Body of pancreas (tissue), 4 donors: ENCODE results near the gene THOC5. TPM values are rescaled to one million over a fixed set of nuclear protein-coding genes. Genes with fewer than 3 reads are reported as not detected.
A peak's percentile ranks its signal among the peaks of the same experiment; 100 is the strongest.
"Not testable (repeated sequence)": the region's sequence is repeated elsewhere in the genome, so short reads cannot be mapped to it uniquely, and the experiment has no call there.

Experiments used
- ATAC-seq: fragments of 150-250 bp; one replicate; pipeline ENCODE4 v1.9.1; 2016
- DNase-seq, 4 donors: peaks; one replicate each; pipeline ENCODE4 v3.0.0-alpha.2; 2019
- H3K27ac ChIP-seq, 4 donors: fragments of 200-600 bp; sonication (generic); 1 replicate in 3 of 4; 2 replicates in 1 of 4; pipeline versions ENCODE4 v1.5.1 to v1.6.1; 2016 to 2019; ENCODE audit warnings: mild to moderate bottlenecking in 1 of 4, mixed read lengths in 1 of 4, moderate library complexity in 1 of 4
- H3K27me3 ChIP-seq, 2 donors: fragments of 200-600 bp; sonication (generic); one replicate each; pipeline ENCODE4 v1.6.0; 2016; ENCODE audit warnings: mild to moderate bottlenecking in 1 of 2
- H3K36me3 ChIP-seq, 2 donors: fragments of 200-600 bp; sonication (generic); replicated peaks in 1 of 2; 2 replicates each; pipeline ENCODE4 v1.5.1; 2016; ENCODE audit warnings: low read depth in 2 of 2; ENCODE audit not compliant: insufficient read depth in 1 of 2
- H3K4me1 ChIP-seq: fragments of 200-600 bp; sonication (generic); one replicate; pipeline ENCODE4 v1.6.0; 2016
- H3K4me3 ChIP-seq, 2 donors: fragments of 200-600 bp; sonication (generic); 1 replicate in 1 of 2; 2 replicates in 1 of 2; pipeline ENCODE4 v1.5.1; 2016 to 2019
- H3K9me3 ChIP-seq, 3 donors: fragments of 200-600 bp; sonication (generic); 1 replicate in 2 of 3; 2 replicates in 1 of 3; pipeline ENCODE4 v1.5.1; 2016
- POLR2A ChIP-seq, 3 donors: fragments of 450-650 bp; IDR thresholded peaks; one replicate each; pipeline ENCODE4 v1.6.1; 2016; ENCODE audit warnings: antibody characterized with exemption in 3 of 3, mild to moderate bottlenecking in 2 of 3
- WGBS, 2 donors: methylation state at CpG; one replicate each; pipeline ENCODE4 v1.1.5; 2017; 5-methylcytosine and 5-hydroxymethylcytosine counted together
- intact Hi-C: fragments of 100-400 bp; cut with DNase I; formaldehyde crosslinking; loops from one replicate; pipeline ENCODE4 v1.15.1; 2023
- total RNA-seq, 2 donors: library from RNA; depleted of rRNA; stranded (reverse); fragments of >200 nt; gene quantifications; one replicate each; pipeline ENCODE4 v1.1.0, GENCODE V29; 2016
- TF ChIP-seq, protein P1 (sequence below), 7 experiments: fragments of 450-650 bp in 4 of 7; fragments of 200-600 bp in 3 of 7; sonication (generic) in 3 of 7; IDR thresholded peaks; one replicate each; pipeline ENCODE4 v1.5.1; 2016 to 2019; ENCODE audit warnings: antibody characterized with exemption in 7 of 7

Gene THOC5
- total RNA-seq, 2 donors from 2014 or later = 20.0 to 29.0 TPM

DNA sequence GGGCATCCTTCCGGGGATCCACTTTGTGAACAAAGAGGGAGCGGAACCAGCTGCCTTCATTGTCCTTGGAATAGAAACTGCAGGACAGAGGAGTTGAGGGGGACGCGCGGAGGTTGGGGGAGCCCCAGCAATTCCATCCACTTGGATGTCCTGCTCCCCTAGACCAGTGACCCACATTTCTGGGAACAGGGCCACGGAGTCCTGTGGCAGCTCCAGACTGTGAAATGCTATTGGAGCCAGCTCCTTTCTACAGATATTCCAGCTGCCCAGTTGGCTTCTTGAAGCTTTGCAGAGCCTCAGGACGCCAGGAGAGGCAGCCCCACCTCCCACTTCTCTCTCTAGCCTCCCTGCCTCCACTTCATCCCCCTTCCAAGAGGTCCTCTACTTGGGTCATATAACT, 16.9 kb upstream of the THOC5 start:
- DNase-seq = no peak
- 81 to 90% methylated on average over 2 to 7 of the region's 7 CpGs for WGBS, 2 donors
- H3K27ac ChIP-seq = no peak overlapping the region
- H3K9me3 ChIP-seq = no peaks in the 10 kb centered on the region
- no peaks in the 10 kb centered on the region for H3K27me3 ChIP-seq
- ATAC-seq = no peak
- H3K4me1 ChIP-seq = no peaks in the 10 kb centered on the region
- intact Hi-C loops = no loop called here
- H3K4me3 ChIP-seq = no peak overlapping the region
- no peak for TF ChIP-seq POLR2A (IDR thresholded peaks at IDR 0.05)
- TF ChIP-seq, protein P1, sequence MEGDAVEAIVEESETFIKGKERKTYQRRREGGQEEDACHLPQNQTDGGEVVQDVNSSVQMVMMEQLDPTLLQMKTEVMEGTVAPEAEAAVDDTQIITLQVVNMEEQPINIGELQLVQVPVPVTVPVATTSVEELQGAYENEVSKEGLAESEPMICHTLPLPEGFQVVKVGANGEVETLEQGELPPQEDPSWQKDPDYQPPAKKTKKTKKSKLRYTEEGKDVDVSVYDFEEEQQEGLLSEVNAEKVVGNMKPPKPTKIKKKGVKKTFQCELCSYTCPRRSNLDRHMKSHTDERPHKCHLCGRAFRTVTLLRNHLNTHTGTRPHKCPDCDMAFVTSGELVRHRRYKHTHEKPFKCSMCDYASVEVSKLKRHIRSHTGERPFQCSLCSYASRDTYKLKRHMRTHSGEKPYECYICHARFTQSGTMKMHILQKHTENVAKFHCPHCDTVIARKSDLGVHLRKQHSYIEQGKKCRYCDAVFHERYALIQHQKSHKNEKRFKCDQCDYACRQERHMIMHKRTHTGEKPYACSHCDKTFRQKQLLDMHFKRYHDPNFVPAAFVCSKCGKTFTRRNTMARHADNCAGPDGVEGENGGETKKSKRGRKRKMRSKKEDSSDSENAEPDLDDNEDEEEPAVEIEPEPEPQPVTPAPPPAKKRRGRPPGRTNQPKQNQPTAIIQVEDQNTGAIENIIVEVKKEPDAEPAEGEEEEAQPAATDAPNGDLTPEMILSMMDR (IDR thresholded peaks at IDR 0.05) = no peak
- H3K36me3 ChIP-seq = peaks cover 0 to 7% of the 10 kb centered on the region in 2 donors

DNA sequence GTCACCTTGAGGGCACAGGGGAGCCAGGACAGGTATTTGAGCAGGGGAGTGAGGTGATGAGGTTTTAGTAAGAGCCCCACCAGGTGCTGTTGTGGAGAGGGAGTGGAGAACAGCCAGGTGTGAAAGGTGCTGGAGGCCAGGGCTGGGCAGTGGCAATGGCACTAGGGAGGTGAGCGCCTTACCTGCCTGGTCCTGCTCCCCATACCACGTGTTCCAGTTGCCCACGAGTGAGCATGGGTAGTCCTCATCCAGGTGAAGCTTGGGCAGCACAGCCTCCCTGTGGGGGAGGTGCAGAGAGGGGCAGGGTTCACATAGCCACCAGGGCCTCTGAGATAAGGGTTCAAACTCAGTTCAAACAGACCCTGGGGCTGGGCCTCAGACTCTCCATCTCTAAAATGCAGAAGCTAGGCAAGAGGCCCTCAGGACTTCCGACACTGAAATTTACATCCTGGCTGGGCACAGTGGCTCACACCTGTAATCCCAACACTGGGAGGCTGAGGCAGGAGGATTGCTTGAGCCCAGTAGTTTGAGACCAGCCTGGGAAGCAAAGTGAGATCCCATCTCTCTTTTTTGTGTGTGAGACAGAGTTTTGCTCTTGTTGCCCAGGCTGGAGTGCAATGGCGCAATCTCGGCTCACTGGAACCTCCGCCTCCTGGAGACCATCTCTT, 15.6 kb upstream of the THOC5 start:
- no peak for DNase-seq
- Histone ChIP-seq H3K27me3 (no peaks in the 10 kb centered on the region), H3K4me1 (no peaks in the 10 kb centered on the region), H3K4me3 (no peak overlapping the region), H3K9me3 (no peaks in the 10 kb centered on the region), H3K36me3 (peaks cover 0 to 7% of the 10 kb centered on the region in 2 donors), H3K27ac (no peak overlapping the region)
- WGBS, 2 donors = 82 to 88% methylated on average over 5 to 7 of the region's 7 CpGs
- TF ChIP-seq, protein P1 (IDR thresholded peaks at IDR 0.05) = no peak
- no peak for TF ChIP-seq POLR2A (IDR thresholded peaks at IDR 0.05)
- no peak for ATAC-seq
- intact Hi-C loops = no loop called here

DNA sequence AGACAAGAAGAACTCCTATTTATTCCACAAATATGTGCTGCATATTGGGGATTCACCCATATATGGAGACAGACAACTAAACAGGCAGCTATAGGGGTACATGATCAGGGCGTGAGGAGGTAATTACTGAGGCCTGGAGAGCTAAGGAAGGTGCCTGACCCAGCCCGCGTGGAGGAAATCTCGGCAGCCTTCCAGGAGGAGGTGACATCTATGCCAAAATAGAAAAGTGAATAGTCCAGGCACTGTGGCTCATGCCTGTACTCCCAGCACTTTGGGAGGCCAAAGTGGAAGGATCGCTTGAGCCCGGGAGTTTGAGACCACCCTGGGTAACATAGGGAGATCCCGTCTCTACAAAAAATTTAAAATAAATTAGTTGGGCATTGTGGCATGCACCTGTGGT, 13.8 kb upstream of the THOC5 start:
- 59 to 81% methylated on average over 7 of the region's 7 CpGs for WGBS, 2 donors
- Histone ChIP-seq H3K27ac (no peak overlapping the region), H3K4me3 (no peak overlapping the region), H3K27me3 (no peaks in the 10 kb centered on the region), H3K36me3 (peaks cover 0 to 7% of the 10 kb centered on the region in 2 donors), H3K4me1 (no peaks in the 10 kb centered on the region), H3K9me3 (no peaks in the 10 kb centered on the region)
- DNase-seq (no peak), ATAC-seq (no peak)
- TF ChIP-seq POLR2A (IDR thresholded peaks at IDR 0.05) = no peak
- TF ChIP-seq, protein P1 (IDR thresholded peaks at IDR 0.05) = no peak
- intact Hi-C loops = no loop called here

DNA sequence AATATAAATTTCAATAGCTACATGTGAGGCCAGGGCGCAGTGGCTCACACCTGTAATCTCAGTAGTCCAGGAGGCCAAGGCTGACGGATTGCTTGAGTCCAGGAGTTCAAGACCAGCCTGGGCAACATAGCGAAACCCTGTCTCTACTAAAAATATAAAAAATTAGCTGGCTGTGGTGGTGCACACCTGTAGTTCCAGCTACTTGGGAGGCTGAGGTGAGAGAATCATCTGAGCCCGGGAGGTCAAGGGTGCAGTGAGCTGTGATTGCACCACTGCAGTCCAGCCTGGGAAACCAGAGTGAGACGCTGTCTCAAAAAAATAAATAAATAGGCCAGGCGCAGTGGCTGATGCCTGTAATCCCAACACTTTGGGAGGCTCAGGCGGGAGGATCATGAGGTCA, 13.0 kb upstream of the THOC5 start:
- H3K9me3 ChIP-seq, ATAC-seq, H3K27me3 ChIP-seq, H3K4me3 ChIP-seq, H3K4me1 ChIP-seq, intact Hi-C loops, H3K36me3 ChIP-seq, DNase-seq, H3K27ac ChIP-seq: not testable (repeated sequence)
- WGBS, 2 donors = 94 to 97% methylated on average over 5 to 7 of the region's 7 CpGs

DNA sequence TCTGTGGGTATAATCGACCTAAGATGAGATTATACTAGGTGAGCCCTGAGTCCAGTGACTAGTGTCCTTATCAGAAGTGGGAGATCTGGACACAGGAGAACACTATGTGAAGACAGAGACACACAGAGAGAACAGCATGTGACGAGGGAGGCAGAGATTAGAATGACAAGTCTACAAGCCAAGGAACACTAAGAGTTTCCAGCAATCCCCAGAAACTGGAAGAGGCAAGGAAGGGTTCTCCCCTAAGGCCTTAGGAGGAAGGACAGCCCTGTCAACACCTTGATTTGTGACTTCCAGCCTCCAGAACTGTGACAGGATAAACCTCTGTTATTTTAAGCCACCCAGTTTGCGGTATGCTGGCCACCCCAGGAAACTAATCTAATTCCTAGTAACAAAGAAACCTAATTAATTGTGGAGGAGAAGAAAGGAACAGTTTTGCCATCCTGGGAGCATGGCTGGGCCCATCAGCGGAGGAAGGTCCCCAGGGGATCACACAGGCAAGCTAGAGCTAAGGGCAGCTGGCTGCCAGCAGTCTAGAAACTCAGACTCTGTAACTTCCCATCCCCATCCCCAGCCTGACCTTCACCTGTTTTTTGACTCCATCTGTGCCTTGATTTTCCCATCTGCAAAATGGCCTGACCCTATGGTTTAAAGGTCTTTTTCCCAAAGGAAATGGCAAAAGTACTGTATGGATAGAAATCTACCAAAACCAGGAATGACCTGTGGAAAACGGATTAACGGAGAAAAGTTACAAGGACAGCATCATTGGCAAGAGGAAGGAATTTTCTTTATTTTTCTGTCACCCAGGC, 10.3 kb upstream of the THOC5 start:
- DNase-seq (no peak), ATAC-seq (peak; percentile 24)
- no peaks in the 10 kb centered on the region for H3K9me3 ChIP-seq
- no peaks in the 10 kb centered on the region for H3K27me3 ChIP-seq
- no peaks in the 10 kb centered on the region for H3K4me1 ChIP-seq
- no peak overlapping the region for H3K27ac ChIP-seq
- TF ChIP-seq, protein P1 (IDR thresholded peaks at IDR 0.05) = no peak
- TF ChIP-seq POLR2A (IDR thresholded peaks at IDR 0.05) = no peak
- peaks cover 0 to 10% of the 10 kb centered on the region in 2 donors for H3K36me3 ChIP-seq
- intact Hi-C loops = no loop called here
- H3K4me3 ChIP-seq = no peak overlapping the region
- WGBS, 2 donors = 85 to 88% methylated on average over 6 of the region's 6 CpGs
